Liver (tissue), 9 donors: Measurements from ENCODE around the gene CST8. TPM values are rescaled to one million over a fixed set of nuclear protein-coding genes. Genes with fewer than 3 reads are reported as not detected.

Experiments used
- DNase-seq: peaks from one replicate; pipeline ENCODE4 v3.0.0-alpha.2; 2017; ENCODE audit warnings: low spot score
- H3K27ac ChIP-seq, 2 donors: one replicate each; pipeline ENCODE4 v1.7.0; 2013; ENCODE audit warnings: inconsistent platforms in 2 of 2, low read length in 2 of 2, control low read depth in 1 of 2, low read depth in 1 of 2, mild to moderate bottlenecking in 1 of 2
- H3K27me3 ChIP-seq, 4 donors: one replicate each; pipeline versions ENCODE4 v1.6.1 to v1.7.0; 2013; ENCODE audit warnings: low read length in 3 of 4, inconsistent platforms in 1 of 4, mild to moderate bottlenecking in 1 of 4, moderate library complexity in 1 of 4; ENCODE audit not compliant: control insufficient read depth in 4 of 4, insufficient read depth in 4 of 4
- H3K36me3 ChIP-seq, 4 donors: one replicate each; pipeline versions ENCODE4 v1.6.1 to v1.7.0; 2013; ENCODE audit warnings: low read length in 3 of 4, mild to moderate bottlenecking in 3 of 4, low read depth in 1 of 4, moderate library complexity in 1 of 4; ENCODE audit not compliant: control insufficient read depth in 4 of 4, insufficient read depth in 3 of 4
- H3K4me1 ChIP-seq, 4 donors: one replicate each; pipeline versions ENCODE4 v1.6.1 to v1.7.0; 2013; ENCODE audit warnings: low read length in 3 of 4, mild to moderate bottlenecking in 3 of 4, moderate library complexity in 1 of 4; ENCODE audit not compliant: control insufficient read depth in 4 of 4, insufficient read depth in 4 of 4
- H3K4me3 ChIP-seq, 3 donors: one replicate each; pipeline versions ENCODE4 v1.6.1 to v1.7.0; 2013; ENCODE audit warnings: low read length in 3 of 3, control low read depth in 1 of 3, low read depth in 1 of 3, mild to moderate bottlenecking in 1 of 3
- H3K9ac ChIP-seq, 2 donors: one replicate each; pipeline ENCODE4 v1.7.0; 2013; ENCODE audit warnings: low read length in 2 of 2, mild to moderate bottlenecking in 2 of 2, moderate library complexity in 2 of 2, control low read depth in 1 of 2, low read depth in 1 of 2
- H3K9me3 ChIP-seq, 4 donors: one replicate each; pipeline versions ENCODE4 v1.6.1 to v1.7.0; 2013; ENCODE audit warnings: low read length in 3 of 4; ENCODE audit not compliant: control insufficient read depth in 4 of 4
- EGR1 ChIP-seq, 2 donors: IDR thresholded peaks; 2 replicates each; pipeline ENCODE4 v1.6.1; 2016 to 2018; ENCODE audit warnings: antibody characterized with exemption in 2 of 2, low read depth in 2 of 2
- FOXA1 ChIP-seq: IDR thresholded peaks from 2 replicates; pipeline ENCODE4 v1.6.1; 2016; ENCODE audit warnings: antibody characterized with exemption
- HNF4G ChIP-seq: IDR thresholded peaks from 2 replicates; pipeline ENCODE4 v1.6.1; 2016; ENCODE audit warnings: antibody characterized with exemption
- JUND ChIP-seq, 2 donors: IDR thresholded peaks; 2 replicates each; pipeline ENCODE4 v1.6.1; 2016; ENCODE audit warnings: antibody characterized with exemption in 2 of 2
- NR2F2 ChIP-seq: IDR thresholded peaks from 2 replicates; pipeline ENCODE4 v1.6.1; 2016; ENCODE audit warnings: antibody characterized with exemption
- RAD21 ChIP-seq, 2 donors: IDR thresholded peaks; 2 replicates each; pipeline ENCODE4 v1.6.1; 2016; ENCODE audit warnings: antibody characterized with exemption in 2 of 2, mild to moderate bottlenecking in 2 of 2
- RXRA ChIP-seq, 2 donors: IDR thresholded peaks; 2 replicates each; pipeline ENCODE4 v1.6.1; 2017 to 2018; ENCODE audit warnings: antibody characterized with exemption in 2 of 2, mild to moderate bottlenecking in 1 of 2
- TAF1 ChIP-seq: conservative IDR thresholded peaks from 2 replicates; pipeline ENCODE4 v1.6.1; 2016; ENCODE audit warnings: antibody characterized with exemption, mild to moderate bottlenecking
- WGBS: extraction: QIAGEN DNeasy Blood & Tissue Kit; methylation state at CpG from one replicate; pipeline ENCODE4 v1.1.7; 2013; 5-methylcytosine and 5-hydroxymethylcytosine counted together
- polyA plus RNA-seq, 2 donors: library from polyadenylated mRNA; stranded (reverse) in 1 of 2; unstranded in 1 of 2; fragments of 200-250 nt in 1 of 2; fragments of >200 nt in 1 of 2; fragmentation: Nextera tagmentation in 1 of 2; extraction: Ambion mirVana in 1 of 2; gene quantifications; one replicate each; pipeline versions ENCODE4 v1.2.1 to v1.2.3, GENCODE V29; 2013 to 2015
- total RNA-seq, 2 donors: library from RNA; depleted of rRNA; stranded (reverse); fragments of >200 nt; gene quantifications; one replicate each; pipeline ENCODE4 v1.2.3, GENCODE V29; 2014
- TF ChIP-seq, protein P1 (sequence below): IDR thresholded peaks from 2 replicates; pipeline ENCODE4 v1.6.1; 2016; ENCODE audit warnings: antibody characterized with exemption
- TF ChIP-seq, protein P2 (sequence below): IDR thresholded peaks from 2 replicates; pipeline ENCODE4 v1.6.1; 2016; ENCODE audit warnings: antibody characterized with exemption, mild to moderate bottlenecking
- TF ChIP-seq, protein P3 (sequence below): fragments of 150-350 bp; IDR thresholded peaks from 2 replicates; pipeline ENCODE4 v1.5.1; 2017; ENCODE audit warnings: improper control_type of control experiment, low read depth, low read length; ENCODE audit not compliant: missing input control
- donor health status: healthy.
- donor health status: healthy.
- donor health status: healthy.
- donor health status: healthy.
- donor health status: healthy.

The CST8 gene
- total and polyA plus RNA-seq, 4 donors, result not detected

DNA sequence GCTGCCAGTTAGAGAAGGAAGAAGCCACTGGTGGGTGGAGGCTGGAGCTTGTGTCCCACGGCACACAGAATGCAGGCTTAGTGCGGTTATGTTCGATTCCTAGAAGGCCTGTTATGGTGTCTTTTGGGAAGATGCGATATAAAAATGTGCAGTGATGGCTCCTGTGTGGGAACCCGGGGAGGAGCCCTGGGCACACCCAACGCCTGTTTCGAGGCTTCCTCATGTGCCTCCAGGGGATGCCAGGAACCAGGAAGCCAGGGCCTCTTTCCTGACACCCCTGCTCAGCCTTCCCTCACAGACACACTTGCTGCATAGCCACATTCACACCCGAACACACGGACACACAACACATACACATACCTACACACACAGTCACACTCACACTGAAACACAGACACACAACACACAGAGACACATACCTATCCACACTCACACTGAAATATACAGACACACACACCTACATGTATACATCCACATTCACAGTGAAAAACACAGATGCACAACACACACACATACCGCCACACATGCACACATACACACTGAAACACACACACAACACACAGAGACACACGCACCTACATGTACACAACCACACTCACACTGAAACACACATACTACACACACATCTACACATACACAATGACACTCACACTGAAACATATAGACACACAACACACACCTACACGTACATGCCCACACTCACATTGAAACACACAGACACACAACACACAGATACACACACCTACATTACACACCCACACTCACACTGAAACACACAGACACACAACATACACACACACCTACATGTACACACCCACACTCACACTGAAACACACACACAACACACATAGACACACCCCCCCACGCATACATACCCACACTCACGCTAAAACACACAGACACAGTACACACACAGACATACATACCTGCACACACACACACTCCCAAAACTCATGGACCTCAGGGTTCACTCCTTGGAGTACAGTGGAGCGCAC lies 37.1 kb upstream of the CST8 start:
- Histone ChIP-seq H3K27me3 (peaks cover 0 to 3% (median 0%) of the 10 kb centered on the region in 4 donors), H3K9ac (no peak overlapping the region), H3K4me1 (no peaks in the 10 kb centered on the region), H3K4me3 (no peak overlapping the region), H3K27ac (no peak overlapping the region), H3K36me3 (no peaks in the 10 kb centered on the region), H3K9me3 (no peaks in the 10 kb centered on the region)
- 92% methylated on average over 15 of the region's 15 CpGs for WGBS
- TF ChIP-seq JUND (IDR thresholded peaks at IDR 0.05), result no peak
- no peak for TF ChIP-seq EGR1 (IDR thresholded peaks at IDR 0.05; ENCODE audit: low read depth in 2 of 2)
- TF ChIP-seq, protein P1, sequence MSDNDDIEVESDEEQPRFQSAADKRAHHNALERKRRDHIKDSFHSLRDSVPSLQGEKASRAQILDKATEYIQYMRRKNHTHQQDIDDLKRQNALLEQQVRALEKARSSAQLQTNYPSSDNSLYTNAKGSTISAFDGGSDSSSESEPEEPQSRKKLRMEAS, result no peak
- TF ChIP-seq FOXA1, result no peak
- no peak for TF ChIP-seq TAF1
- DNase-seq, result no peak

DNA sequence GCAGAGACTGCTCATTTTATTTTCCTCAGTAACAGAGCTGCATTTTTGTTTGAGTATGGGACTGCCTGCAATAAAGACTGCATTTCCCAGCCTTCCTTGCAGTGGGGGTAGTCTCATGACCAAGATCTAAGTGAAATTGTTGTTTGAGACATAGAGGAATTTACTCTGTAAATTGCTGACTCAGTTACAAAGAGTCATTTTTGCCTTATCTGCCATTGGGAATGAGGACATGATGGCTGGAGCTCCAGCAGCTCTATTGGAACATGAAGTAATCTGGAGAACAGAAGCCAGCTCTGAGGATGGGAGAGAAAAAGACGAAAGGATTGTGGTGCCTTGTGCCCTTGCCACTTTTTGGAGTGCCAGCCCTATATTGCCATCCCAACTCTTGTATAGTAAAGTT lies 36.1 kb upstream of the CST8 start:
- peaks cover 0 to 3% (median 0%) of the 10 kb centered on the region in 4 donors for H3K27me3 ChIP-seq
- H3K9ac ChIP-seq, result no peak overlapping the region
- no peak overlapping the region for H3K27ac ChIP-seq
- H3K4me1 ChIP-seq, result no peaks in the 10 kb centered on the region
- TF ChIP-seq NR2F2, result no peak
- no peak for TF ChIP-seq TAF1
- no peak for TF ChIP-seq RXRA (IDR thresholded peaks at IDR 0.05)
- TF ChIP-seq, protein P2, sequence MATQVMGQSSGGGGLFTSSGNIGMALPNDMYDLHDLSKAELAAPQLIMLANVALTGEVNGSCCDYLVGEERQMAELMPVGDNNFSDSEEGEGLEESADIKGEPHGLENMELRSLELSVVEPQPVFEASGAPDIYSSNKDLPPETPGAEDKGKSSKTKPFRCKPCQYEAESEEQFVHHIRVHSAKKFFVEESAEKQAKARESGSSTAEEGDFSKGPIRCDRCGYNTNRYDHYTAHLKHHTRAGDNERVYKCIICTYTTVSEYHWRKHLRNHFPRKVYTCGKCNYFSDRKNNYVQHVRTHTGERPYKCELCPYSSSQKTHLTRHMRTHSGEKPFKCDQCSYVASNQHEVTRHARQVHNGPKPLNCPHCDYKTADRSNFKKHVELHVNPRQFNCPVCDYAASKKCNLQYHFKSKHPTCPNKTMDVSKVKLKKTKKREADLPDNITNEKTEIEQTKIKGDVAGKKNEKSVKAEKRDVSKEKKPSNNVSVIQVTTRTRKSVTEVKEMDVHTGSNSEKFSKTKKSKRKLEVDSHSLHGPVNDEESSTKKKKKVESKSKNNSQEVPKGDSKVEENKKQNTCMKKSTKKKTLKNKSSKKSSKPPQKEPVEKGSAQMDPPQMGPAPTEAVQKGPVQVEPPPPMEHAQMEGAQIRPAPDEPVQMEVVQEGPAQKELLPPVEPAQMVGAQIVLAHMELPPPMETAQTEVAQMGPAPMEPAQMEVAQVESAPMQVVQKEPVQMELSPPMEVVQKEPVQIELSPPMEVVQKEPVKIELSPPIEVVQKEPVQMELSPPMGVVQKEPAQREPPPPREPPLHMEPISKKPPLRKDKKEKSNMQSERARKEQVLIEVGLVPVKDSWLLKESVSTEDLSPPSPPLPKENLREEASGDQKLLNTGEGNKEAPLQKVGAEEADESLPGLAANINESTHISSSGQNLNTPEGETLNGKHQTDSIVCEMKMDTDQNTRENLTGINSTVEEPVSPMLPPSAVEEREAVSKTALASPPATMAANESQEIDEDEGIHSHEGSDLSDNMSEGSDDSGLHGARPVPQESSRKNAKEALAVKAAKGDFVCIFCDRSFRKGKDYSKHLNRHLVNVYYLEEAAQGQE, result no peak
- TF ChIP-seq EGR1 (IDR thresholded peaks at IDR 0.05; ENCODE audit: low read depth in 2 of 2), result no peak
- TF ChIP-seq HNF4G, result no peak
- no peak for TF ChIP-seq RAD21 (IDR thresholded peaks at IDR 0.05)
- TF ChIP-seq, protein P3, sequence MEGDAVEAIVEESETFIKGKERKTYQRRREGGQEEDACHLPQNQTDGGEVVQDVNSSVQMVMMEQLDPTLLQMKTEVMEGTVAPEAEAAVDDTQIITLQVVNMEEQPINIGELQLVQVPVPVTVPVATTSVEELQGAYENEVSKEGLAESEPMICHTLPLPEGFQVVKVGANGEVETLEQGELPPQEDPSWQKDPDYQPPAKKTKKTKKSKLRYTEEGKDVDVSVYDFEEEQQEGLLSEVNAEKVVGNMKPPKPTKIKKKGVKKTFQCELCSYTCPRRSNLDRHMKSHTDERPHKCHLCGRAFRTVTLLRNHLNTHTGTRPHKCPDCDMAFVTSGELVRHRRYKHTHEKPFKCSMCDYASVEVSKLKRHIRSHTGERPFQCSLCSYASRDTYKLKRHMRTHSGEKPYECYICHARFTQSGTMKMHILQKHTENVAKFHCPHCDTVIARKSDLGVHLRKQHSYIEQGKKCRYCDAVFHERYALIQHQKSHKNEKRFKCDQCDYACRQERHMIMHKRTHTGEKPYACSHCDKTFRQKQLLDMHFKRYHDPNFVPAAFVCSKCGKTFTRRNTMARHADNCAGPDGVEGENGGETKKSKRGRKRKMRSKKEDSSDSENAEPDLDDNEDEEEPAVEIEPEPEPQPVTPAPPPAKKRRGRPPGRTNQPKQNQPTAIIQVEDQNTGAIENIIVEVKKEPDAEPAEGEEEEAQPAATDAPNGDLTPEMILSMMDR, result no peak
- TF ChIP-seq FOXA1, result no peak
- DNase-seq, result no peak
- no peaks in the 10 kb centered on the region for H3K9me3 ChIP-seq
- no peak overlapping the region for H3K4me3 ChIP-seq
- WGBS, result 90% methylated on average over 1 of the region's 1 CpG
- H3K36me3 ChIP-seq, result no peaks in the 10 kb centered on the region
